ENCODE data around the gene STIMATE. TPM values are rescaled to one million over a fixed set of nuclear protein-coding genes. Genes with fewer than 3 reads are reported as not detected.
A peak's percentile ranks its signal among the peaks of the same experiment; 100 is the strongest.

Gene STIMATE
- total RNA-seq, 1 experiment from 2014 or later: 7.5 TPM

GRCh38 chr3:52874864-52875587, 22.3 kb downstream of the STIMATE start:
- DNase-seq (ENCODE audit: low read depth): no peak
- in situ Hi-C loops (cut with HindIII; ENCODE audit: low pct_unique_long_range_greater_than_20kb, low sequenced_read_pairs): no loop called here

GRCh38 chr3:52874160-52874701, 23.1 kb downstream of the STIMATE start:
- in situ Hi-C loops (cut with HindIII; ENCODE audit: low pct_unique_long_range_greater_than_20kb, low sequenced_read_pairs): no loop called here
- DNase-seq (ENCODE audit: low read depth): no peak

GRCh38 chr3:52873433-52874159, 23.8 kb downstream of the STIMATE start:
- DNase-seq (ENCODE audit: low read depth): no peak
- in situ Hi-C loops (cut with HindIII; ENCODE audit: low pct_unique_long_range_greater_than_20kb, low sequenced_read_pairs): no loop called here

DNA sequence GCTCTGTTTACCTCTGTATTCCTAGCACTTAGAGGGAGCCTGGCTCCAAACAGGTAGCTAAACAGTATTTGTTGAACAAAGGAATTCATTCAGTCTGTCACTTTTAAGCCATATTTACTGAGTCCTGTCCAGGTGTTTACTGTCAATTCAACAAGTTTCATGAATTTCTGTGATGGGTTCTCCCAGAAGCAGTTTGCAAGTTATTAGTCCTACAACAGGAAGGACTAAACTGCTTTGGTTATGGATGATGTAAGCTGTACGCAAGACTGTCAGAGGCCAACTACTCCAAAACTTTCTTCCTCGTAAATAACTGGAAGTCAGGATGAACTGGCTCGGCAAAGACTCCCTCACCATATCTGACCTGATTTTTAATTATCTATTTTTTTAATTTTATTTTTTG, 25.1 kb downstream of the STIMATE start:
- in situ Hi-C loops (cut with HindIII; ENCODE audit: low pct_unique_long_range_greater_than_20kb, low sequenced_read_pairs): no loop called here
- DNase-seq (ENCODE audit: low read depth): no peak

DNA sequence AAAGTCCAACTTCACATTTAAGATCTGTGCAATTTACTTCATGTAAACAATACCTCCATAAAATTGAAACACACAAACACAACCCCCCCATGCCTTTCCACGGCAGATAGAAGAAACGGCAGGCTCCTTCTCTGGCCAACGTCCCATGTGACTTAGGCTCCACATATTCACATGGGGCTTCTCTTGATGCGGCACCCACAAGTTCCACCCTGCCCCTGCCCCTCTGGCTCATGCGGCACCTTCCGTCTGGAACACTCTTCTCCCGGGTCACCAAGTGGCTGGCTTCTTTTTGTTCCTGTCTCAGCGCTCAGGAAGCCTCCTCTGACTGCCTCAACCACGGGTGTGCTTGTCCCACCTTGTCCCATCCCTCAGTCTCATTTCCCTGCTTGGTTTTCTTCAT, 25.6 kb downstream of the STIMATE start:
- no peak for DNase-seq (ENCODE audit: low read depth)
- in situ Hi-C loops (cut with HindIII; ENCODE audit: low pct_unique_long_range_greater_than_20kb, low sequenced_read_pairs): no loop called here

DNA sequence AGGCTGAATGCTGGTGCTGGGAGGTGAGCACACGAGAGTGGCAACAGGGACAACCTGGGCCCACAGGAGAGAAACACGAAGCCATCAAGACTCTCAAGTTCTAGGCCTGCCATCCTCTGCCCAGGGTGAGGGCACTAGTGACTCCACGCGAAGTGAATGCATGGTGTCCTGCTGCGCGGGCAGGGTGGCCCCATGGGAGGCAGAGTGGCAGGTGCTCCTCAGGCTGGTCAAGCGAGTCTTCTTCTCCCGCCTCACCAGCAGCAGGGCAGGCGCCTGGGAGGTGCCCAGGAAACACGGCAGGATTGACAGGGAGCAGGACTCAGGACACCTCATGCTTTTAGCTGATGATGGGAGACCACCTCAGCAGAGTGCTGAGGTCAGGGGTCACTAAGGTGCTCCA, 26.9 kb downstream of the STIMATE start:
- in situ Hi-C loops (cut with HindIII; ENCODE audit: low pct_unique_long_range_greater_than_20kb, low sequenced_read_pairs): no loop called here

GRCh38 chr3:52866427-52866826, 30.9 kb downstream of the STIMATE start:
- in situ Hi-C loops (cut with HindIII; ENCODE audit: low pct_unique_long_range_greater_than_20kb, low sequenced_read_pairs): no loop called here
- DNase-seq (ENCODE audit: low read depth): no peak

More for the DNA sequence above, 26.9 kb downstream of the STIMATE start:
- DNase-seq (ENCODE audit: low read depth): no peak

DNA sequence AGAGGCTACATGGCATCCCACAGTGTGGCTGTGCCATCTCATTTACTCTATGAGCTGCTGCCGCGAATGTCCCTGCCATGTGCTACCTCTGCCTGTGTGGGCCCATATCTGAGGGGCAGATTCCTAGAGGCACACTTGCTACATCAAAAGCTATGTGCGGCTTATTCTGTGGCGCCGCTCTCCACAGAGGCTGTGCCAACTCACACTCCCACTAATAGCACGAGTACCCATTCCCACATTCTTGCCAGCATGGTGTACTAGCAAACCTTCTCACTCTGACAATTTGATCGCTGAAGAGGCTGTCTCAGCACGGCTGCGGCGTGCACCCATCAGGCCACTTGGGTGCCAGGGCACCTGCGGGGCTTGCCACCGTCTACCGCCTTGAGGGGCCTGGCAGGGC, 31.4 kb downstream of the STIMATE start:
- in situ Hi-C loops (cut with HindIII; ENCODE audit: low pct_unique_long_range_greater_than_20kb, low sequenced_read_pairs): no loop called here

DNA sequence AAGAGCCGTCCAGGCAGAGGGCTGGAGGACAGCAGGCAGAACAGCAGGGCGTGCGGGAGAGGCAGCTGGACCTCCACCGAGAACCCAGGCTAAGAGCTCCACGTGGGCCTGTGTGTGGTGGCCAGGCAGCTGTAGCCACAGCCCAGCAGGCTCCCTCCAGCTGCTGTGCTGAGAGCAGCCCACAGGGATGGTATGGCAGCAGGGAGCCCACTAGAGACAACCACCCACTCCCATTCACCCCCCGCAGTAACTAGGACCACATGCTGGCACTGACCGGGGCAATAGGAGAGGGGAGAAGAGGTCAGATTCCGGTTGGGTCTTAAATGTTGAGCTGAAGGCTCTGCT, 37.0 kb downstream of the STIMATE start:
- in situ Hi-C loops (cut with HindIII; ENCODE audit: low pct_unique_long_range_greater_than_20kb, low sequenced_read_pairs): no loop called here
- no peak for DNase-seq (ENCODE audit: low read depth)

More for the DNA sequence above, 31.4 kb downstream of the STIMATE start:
- DNase-seq (ENCODE audit: low read depth): no peak

DNA sequence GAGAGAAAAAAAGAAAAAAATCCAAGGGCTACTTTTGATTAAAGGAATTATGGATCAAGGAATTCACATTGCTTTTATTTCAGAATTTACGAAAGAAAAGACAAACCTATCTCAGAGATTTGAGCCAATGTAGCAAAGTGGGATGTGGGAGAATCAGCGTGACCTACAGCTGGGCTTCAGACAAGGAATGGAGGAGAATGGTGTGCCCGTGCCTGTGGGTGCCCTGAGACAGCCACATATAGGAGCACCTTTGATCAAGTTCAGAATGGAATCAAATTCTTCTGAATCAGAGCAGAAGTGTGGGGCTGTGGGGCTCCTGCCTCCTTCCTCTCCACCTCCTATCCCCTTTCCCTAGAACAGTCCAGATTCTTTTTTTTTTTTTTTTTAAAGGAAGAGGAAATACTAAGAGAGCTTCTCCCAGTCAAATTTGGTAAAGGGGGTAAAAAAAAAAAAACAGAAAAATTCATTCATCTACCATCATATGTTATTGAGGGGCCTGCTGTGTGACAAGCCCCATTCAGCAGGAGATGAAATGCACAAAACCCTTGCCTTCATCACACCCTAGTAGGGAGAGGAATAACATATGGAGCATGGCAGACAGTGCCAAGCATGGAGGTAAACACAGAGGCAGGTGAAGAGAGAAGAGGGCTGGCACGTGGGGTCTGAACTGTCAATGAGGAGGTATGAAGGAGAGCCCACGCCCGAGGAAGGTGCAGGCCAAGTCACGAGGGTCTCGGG, 37.5 kb downstream of the STIMATE start:
- in situ Hi-C loops (cut with HindIII; ENCODE audit: low pct_unique_long_range_greater_than_20kb, low sequenced_read_pairs): no loop called here
- DNase-seq (ENCODE audit: low read depth): no peak

- DNase-seq (ENCODE audit: low read depth): no peak
- in situ Hi-C loops (cut with HindIII; ENCODE audit: low pct_unique_long_range_greater_than_20kb, low sequenced_read_pairs): no loop called here
Measured at GRCh38 chr3:52857864-52858263, 39.5 kb downstream of the STIMATE start.

- in situ Hi-C loops (cut with HindIII; ENCODE audit: low pct_unique_long_range_greater_than_20kb, low sequenced_read_pairs): no loop called here
Measured at GRCh38 chr3:52857133-52857532, 40.2 kb downstream of the STIMATE start.

GRCh38 chr3:52856666-52857065, 40.7 kb downstream of the STIMATE start:
- in situ Hi-C loops (cut with HindIII; ENCODE audit: low pct_unique_long_range_greater_than_20kb, low sequenced_read_pairs): no loop called here
- no peak for DNase-seq (ENCODE audit: low read depth)

More at GRCh38 chr3:52857133-52857532, 40.2 kb downstream of the STIMATE start:
- no peak for DNase-seq (ENCODE audit: low read depth)

DNA sequence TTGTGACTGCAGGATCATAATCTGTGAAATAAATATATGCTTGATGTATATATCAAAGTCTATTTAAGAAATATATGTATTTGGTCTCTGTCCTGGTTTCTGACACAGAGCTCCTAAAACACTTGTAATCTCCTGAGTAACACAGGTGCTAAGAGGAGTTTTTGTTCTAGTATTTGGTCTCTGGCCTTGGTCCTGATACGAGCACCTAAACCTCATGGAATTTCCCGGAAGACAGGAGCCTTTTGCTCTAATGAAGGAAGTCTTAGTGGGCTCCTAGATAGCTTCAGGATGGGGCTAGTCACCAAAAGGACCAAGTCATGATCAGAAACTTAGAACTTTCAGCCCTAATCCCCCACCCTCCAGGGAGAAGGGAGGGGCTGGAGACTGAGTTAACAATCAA, 43.3 kb downstream of the STIMATE start:
- in situ Hi-C loops (cut with HindIII; ENCODE audit: low pct_unique_long_range_greater_than_20kb, low sequenced_read_pairs): no loop called here
- DNase-seq (ENCODE audit: low read depth): no peak

DNA sequence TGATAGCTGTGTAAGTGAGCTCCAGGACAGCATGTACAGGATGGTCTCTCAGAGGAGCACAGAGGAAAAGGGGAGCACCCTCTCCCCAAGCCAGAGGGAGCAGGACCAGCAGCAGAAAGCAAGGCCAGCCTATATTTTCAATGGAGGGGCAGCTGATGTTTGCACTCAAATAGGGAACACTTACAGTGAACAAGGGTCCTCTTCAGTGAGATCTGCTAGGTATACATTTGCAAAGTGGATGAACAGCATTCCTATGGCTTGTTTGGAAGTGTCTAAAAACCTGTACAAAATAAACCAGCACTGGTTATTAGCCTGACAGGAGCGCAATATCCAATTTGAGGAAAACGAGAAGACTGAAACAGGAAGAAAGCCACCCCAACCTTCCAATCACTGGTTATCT, 44.9 kb downstream of the STIMATE start:
- in situ Hi-C loops (cut with HindIII; ENCODE audit: low pct_unique_long_range_greater_than_20kb, low sequenced_read_pairs): no loop called here
- DNase-seq (ENCODE audit: low read depth): no peak

DNA sequence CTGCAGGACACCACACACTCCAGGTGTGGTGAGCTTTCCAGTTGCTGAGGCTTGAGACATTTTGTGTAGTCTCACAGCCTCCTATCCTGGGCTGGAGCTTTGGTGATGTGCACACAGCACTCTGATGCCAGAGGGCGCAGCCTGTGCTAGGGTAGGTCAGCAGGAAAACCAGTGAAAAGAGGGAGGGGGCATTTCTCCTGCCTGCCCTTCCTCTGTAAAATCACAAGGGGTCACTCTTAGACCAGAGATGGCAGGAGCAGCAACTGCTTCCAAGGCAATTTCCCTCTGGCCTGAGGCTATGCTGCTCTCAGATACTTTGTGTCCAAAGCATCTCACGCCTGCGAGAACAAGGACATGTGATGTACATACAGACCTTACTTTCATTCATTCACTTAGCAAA, 46.0 kb downstream of the STIMATE start:
- in situ Hi-C loops (cut with HindIII; ENCODE audit: low pct_unique_long_range_greater_than_20kb, low sequenced_read_pairs): no loop called here
- peak; percentile 54 for DNase-seq (ENCODE audit: low read depth)

DNA sequence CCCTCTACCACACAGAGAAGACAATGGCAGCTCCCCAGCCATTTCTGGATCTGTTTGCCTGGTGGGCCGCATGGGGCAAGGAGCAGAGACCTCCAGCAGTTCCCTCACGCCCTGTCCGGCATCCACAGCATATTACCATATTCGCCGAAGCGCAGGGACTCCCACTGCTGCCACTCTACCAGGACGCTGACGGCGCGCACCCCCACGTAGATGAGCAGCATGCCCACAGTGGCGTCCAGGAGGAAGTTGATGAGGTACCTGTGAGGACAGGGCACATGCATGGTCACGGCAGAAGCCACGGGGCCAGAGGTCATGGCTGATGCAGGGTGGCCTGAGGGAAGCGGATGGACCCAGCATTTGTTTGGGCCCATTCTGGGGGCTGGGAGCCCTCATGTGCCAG, 47.7 kb downstream of the STIMATE start:
- in situ Hi-C loops (cut with HindIII; ENCODE audit: low pct_unique_long_range_greater_than_20kb, low sequenced_read_pairs): no loop called here

DNA sequence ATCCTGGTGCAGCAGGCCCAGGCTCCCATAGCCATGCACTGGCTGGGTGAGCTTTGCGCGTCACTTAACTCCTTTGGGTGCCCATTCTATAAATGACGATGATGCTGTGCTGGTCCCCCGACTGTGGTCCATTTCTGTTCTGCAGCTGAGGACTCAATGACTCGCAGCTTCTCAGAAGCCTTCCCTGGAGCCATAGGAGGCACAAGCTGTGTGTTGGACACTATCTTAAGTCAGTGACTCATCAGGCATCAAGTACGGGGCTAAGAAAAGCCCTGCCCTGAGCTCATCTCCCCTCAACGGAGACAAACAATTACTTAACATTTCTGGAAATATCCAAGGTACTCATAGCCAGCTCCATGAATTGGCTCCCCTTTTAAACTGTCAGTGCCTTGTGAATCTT, 48.7 kb downstream of the STIMATE start:
- no peak for DNase-seq (ENCODE audit: low read depth)
- in situ Hi-C loops (cut with HindIII; ENCODE audit: low pct_unique_long_range_greater_than_20kb, low sequenced_read_pairs): no loop called here

More for the DNA sequence above, 47.7 kb downstream of the STIMATE start:
- no peak for DNase-seq (ENCODE audit: low read depth)

GRCh38 chr3:52847726-52848125, 49.6 kb downstream of the STIMATE start:
- in situ Hi-C loops (cut with HindIII; ENCODE audit: low pct_unique_long_range_greater_than_20kb, low sequenced_read_pairs): no loop called here
- no peak for DNase-seq (ENCODE audit: low read depth)
